NCI-H2107 (cell line): Measurements from ENCODE around the gene FGFRL1.
"Not testable (repeated sequence)": the region's sequence is repeated elsewhere in the genome, so short reads cannot be mapped to it uniquely, and the experiment has no call there.

Experiments
- DNase-seq: peaks from one replicate; lab custom pipeline; 2025; lab: John Stamatoyannopoulos, UW

Gene FGFRL1

DNA sequence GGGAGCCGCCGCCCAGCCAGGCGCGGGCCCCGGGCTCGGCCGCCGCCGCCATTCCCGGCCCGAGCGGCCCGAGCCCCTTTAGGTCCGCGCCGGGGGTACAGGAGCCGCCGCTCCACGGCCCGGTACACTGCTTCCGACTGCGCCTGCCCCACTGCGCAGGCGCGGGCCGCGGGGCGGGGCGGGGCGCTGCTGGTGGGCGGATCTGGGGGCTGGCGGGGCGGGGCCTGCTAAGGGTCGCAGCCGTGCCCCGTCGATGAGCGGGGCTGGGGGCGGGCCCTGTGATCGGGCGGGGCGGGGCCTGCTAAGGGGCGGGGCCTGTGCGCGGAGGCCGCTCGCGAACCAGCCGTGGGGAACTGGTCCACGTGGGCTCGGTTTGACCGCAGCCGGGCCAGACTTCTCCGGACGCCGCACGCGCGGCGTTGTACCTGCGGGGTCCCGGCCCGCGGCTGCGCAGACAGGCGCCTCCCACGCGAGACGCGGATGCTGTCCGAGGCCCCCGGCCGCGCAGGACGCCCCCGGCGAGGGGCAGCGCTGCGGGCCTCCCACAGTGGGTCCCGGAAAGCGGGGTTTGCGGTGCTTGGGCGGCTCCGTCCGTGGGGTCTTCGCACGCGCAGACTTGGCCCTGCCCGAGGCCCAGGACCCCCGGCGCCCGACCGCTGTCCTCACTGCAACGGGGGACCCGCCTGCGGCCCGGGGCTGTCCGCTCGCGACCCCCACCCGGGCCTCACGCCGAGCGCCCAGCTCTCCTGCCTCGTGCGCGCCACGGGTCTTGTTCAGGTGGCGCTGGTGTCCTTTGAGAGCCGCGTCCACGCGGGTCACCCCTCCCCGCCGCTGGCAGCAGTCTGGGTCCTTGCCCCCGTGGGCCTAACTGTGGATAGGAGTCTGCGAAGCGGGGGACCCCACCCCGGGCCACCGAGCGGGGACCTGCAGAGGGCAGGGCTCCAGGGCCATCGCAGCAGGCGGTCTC lies 37.7 kb upstream of the FGFRL1 start, which contains the start of gene DGKQ:
Gene DGKQ, minus strand, starts transcription at position 139 of the 967 bp plus-strand sequence. Its CDS starts 87 bp downstream, at position 52.
- DNase-seq: no peak

DNA sequence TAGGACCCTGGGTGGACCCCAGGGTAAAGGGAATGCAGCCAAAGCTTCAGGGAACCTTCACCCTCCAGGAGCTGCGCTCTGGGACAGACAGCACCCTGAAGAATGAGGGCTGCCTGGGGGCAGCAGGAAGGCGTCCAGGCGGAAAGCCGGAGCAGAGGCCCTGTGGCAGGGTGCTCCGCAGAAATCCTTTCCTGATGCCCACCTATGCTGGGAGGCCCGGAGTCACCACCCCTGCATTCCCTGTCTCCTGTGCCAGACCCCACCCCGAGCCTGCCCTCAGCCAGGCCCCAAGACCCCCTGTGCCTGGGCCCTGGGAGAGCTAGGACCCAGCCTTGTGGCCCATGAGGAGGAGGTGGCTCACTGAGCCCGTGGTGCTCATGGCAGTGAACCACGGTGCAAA lies 36.8 kb upstream of the FGFRL1 start:
- DNase-seq: no peak

DNA sequence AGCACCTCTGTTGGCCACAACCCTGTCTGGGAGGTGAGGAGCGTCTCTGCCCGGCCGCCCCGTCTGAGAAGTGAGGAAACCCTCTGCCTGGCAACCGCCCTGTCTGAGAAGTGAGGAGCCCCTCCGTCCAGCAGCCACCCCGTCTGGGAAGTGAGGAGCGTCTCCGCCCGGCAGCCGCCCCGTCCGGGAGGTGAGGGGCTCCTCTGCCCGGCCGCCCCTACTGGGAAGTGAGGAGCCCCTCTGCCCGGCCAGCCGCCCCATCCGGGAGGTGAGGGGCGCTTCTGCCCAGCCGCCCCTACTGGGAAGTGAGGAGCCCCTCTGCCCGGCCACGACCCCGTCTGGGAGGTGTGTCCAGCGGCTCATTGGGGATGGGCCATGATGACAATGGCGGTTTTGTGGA lies 35.4 kb upstream of the FGFRL1 start:
- DNase-seq: not testable (repeated sequence)

DNA sequence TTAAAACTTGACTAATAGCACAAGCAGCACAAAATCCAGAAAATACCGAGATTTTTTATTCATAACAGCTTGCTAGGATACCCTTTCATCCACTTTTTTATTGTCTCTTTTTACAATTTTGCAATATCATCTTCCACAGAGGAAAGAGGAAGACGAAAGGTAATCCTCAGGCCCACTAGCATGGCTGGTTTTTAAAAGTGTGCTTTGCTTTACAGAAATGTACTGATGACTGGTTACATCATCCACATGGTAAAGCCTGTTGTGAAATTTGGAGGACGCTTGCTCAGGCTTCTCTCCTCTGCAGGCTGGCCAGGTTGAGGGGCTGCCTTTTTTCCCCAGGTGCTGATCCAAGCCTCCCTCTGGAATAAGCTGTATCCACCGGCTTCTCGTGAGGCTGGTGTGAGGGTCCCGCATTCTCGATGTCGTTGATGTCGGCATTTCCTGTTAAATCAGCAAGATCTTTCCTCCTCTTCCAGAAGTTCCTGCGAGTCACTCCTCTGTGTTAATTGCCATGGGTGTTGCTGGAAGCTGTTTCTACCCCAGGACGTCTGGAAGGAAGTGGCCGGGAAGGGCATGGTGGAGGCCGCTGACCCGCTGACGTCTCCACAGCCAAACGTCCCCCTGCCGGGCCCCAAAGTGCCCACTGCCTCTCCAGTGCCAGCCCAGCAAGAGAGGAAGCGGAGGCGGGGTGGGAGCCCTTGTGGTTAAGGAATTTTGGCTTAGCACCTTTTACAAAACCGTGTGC lies 32.3 kb upstream of the FGFRL1 start:
- DNase-seq: no peak

DNA sequence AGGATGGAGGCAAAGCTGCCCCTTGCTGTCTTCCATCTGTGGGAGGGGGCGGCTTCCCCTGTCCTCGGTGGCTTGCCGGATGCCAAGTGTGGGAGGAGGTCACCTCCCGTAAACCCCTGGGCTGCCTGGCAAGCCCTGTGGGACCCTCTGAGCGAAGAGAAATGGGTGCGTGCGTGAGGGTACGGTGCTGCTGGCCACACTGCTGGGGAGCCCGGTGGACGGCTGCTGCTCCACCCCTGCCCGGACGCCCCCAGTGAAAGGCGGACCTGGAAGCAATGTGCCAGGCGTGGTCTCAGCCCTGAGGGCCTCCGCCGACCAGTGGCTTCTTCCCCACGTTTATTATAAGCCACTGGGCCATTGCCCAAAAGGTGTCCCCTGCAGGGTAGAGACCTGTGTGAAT lies 29.1 kb upstream of the FGFRL1 start:
- DNase-seq: no peak

DNA sequence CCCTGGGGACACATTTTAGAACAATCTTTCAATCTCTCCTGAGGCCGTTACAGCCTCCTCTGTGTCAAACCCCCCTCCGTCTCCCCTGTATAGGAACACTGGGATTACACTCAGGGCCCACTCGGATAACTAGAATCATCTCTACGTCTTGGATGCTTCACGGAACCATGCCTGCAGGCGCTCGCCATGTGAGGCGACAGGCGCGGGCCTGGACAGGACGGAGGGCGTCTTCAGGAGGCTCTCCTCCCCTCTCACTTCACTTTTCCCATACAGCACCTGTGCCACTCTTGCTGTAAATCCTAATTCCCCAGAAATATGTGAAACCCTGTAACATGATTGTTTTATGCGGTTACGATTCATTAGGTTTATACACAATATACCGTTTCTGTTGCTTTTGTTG lies 28.6 kb upstream of the FGFRL1 start:
- no peak for DNase-seq

DNA sequence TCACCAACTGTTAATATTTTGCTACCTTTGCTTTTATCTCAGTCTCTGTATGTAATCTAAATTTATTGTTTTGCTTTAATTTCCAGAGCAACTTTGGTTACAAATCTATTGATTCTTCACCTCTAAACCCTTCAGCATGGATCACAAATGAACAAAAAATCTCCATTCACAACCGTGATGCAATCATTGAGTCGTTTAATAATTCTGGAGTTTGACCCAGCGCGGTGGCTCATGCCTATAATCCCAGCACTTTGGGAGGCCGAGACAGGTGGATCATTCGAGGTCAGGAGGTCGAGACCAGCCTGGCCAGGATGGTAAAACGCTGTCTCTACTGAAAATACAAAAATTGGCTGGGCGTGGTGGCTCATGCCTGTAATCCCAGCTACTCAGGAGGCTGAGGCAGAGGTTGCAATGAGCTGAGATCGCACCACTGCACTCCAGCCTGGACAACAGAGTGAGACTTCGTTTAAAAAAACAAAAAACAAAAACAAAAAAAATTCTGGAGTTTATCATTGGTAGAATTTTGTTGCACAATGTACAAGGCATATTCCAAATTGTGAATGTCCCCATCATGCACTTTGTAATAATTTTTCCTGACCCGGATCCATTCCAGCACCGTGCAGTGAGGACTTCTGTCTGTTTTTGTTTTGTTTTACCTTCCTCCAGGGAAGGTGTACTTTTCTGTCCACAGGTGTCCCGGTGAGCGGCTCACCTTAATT lies 26.9 kb upstream of the FGFRL1 start:
- DNase-seq: no peak

DNA sequence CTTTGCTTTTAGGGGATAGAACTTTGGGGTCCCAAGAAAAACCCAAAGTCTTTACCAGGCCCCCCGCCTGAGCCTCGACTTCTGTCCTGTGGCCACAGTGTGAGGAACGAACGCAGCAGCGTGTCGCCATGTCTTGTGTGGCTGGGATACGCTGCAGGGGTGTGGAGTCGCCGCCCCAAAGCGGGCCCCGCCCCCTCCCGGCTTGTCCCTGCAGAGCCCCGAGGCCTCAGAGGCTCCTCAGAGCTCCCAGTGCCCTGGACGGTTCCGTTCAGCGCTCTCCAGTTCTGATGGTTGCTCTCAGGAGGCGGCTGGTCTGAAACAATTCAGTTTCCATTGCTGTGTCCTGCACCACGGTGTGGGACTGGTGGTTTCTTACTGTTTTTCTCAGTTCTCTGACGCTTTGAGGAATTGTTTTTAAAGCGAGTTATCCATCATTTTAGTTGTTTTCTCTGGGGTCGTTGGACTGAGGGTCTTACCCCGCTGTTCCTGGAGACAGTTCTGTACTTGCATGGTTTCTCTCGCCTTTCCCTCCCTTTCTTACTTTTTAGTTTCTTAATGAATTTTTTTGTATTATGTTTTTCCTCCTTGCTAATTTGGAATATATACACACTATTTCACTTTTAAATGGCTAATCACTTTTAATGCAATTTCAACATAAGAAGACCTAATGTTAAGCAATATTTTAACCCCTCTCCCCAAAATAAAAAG lies 26.1 kb upstream of the FGFRL1 start:
- no peak for DNase-seq

DNA sequence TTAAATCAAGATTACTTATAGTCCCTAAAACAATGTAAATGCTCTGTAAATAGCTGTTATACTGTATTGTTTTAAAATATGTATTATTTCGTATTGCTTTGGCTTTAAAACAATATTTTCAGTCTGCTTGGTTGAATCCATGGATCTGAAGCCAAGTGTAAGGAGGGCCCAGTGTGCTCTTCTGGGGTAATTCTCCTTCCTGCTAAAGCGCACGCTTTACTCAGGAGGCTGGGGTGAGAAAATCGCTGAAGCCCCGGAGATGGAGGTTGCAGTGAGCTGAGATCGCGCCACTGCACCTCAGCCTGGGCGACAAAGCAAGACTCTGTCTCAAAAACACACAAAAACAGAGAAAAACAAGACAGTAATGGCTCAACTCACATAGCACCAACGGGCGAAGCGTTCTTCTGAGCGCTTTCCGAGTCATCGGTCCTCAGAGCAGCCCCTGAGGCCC lies 25.0 kb upstream of the FGFRL1 start:
- no peak for DNase-seq

DNA sequence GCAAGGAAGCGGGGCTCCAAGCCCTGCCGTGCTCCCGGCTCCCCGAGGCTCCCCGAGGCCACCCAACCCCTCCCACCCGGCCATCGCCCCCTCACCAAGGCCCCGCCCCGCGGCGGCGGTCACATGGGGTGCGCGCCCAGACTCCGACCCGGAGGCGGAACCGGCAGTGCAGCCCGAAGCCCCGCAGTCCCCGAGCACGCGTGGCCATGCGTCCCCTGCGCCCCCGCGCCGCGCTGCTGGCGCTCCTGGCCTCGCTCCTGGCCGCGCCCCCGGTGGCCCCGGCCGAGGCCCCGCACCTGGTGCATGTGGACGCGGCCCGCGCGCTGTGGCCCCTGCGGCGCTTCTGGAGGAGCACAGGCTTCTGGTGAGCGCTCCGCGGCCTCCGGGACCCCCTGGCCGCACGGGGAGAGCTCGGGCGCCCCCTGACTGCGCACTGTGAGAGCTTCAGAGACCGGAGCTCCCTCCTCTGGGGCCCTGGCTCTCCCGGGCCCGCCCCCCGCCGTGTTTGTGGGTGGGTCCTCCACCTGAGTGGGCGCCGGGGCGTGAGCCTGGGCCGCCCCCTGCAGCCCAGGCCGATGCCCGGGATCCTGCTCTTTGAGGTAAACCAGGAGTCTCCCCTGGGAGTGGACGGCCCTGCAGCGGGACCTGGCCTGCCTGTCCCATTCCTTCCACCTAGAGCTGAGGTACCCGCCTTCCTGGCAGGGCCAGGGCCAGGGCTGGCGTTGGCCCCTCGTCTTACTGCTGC lies 24.4 kb upstream of the FGFRL1 start, which contains the start of gene IDUA:
Gene IDUA, plus strand, starts transcription at position 166 of the 745 bp plus-strand sequence. Its CDS starts 41 bp downstream, at position 207.
- no peak for DNase-seq

DNA sequence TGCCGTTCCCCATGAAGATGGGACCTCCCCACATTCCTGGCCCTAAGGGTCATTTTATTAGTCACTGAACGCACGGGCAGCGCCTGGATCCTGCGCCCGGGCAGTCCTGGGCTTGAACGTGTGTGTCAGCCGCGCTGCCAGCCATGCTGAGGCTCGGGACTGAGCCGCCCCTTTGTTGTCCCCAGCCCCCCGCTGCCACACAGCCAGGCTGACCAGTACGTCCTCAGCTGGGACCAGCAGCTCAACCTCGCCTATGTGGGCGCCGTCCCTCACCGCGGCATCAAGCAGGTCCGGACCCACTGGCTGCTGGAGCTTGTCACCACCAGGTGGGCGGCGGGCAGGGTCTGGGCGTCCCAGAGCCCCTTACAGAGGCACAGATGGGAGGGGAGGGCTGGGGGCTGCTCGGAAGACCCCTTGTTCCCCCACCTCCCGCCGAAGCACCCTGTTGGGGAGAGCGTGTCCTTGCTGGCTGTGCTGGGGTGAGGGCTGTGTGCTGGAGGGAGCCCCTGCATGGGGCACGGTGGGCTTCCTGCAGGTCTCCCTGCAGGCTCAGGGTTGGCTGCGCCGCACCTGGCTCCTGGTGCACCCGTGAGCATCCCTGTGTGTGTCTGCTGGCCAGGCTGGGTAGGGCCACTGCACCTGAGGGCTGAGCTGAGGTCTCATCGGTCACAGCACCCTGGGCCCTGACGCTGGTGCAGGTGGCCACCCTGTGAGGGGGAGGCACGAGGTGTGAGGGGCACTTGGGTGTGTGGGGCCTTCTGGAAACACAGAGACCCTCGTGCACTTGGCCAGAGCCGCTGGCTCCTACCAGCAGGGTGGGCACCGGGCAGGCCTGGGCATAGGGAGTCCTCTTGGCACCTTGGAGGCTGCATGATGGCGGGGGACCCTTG lies 23.6 kb upstream of the FGFRL1 start:
- no peak for DNase-seq

DNA sequence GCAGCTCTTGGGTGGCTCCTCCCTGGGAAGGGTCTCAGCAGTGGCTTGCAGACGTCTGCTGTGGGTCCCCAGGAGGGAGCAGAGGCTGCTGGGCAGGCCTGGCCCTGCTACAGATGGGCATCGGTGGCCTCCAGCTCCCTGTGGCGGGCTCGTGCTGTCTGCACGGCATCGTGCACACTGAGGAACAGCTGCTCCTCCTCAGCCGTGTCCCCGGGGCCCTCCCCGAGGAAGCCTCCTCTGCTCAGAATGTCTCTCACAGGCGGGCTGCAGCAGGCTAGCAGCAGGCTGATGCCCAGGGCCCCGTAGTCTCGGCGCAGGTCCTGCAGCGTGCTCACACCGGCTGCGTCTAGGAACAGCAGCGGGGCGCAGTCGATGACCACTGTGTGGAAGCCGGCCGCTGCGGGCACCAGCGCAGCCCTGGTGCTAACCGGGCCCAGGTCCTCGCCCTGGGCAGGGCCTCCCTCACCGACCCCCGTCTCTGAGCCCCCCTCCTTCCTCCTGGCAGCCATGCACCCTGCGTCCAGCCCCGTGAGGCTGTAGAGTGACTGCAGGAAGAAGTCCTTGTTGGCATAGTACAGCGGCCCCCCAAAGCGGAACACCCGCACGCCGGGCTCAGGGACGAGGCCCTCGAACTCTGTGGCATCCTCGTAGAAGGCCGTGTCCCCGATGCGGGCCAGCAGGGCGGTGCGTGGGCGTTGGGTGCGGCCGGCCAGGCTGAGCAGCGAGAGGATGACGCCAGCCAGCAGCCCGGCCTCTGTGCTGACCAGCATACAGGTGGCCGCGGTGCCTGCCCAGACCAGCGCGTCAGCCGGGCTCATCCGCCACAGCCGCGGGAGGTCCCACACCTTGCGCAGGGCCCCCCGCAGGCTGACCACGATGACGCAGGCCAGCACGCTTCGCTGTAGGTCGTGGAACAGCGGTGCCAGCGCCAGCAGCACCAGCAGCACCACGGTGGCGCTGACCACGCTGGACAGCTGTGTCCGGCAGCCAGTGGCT lies 22.4 kb upstream of the FGFRL1 start:
- DNase-seq: no peak

DNA sequence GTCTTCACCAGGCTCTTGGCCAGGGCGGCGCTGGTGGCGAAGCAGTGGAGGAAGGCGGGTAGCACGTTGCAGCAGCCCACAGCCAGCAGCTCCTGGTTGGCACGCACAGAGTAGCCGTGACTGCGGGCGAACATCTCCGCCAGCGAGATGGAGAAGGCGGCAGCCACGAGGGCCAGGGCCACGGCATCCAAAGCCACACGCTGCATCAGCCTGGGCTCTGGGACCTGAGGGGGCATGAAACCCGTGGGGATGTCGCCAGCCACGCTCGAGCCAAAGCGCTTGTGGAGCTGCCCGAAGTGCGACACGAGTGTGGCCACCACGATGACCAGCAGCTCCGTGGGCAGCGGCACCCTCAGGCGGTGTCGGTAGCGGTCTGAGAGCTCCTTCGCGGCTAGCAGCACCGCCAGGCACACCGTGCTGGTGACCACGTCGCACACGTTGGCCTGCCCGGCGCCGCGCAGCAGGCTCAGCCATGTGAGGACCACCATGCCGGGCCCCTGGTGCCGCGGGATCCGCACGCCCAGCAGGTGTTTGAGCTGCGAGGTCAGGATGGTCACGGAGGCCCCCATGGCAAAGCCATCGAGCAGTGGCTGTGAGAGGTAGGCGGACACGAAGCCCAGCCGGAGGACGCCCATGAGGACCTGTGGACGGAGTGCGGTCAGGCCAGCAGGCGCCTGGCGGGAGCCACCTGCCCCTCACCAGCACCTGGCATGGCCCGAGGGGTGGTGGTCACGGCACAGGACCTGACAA lies 21.5 kb upstream of the FGFRL1 start:
- no peak for DNase-seq

DNA sequence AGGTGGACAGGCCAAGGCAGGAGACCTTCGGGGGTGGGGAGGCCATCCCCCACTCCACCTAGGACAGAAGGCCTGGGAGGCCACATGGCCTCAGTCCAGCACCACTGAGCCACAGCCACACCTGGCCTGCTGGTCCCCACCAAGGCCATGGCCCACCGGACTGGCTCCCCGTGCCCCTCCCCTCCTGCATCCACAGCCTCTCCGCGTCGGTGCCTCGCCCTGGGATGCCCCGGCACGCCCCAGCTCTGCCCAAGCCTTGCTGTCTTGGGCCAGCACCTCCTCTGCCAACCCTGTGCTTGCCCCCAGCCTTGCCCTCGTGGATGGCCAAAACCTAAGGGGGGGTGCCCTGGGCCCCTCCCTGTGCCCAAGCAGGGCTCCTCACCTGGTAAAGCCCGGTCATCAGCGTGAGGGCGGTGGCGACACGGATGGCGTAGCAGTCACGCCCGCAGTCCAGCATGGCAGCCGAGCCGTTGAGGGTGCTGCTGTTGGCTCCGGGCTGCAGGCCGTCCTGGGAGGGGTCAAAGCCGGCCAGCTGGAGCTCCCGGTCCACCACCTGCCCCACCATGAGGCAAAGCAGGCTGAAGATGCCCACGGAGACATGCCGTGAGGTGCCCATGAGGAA lies 20.6 kb upstream of the FGFRL1 start:
- no peak for DNase-seq

DNA sequence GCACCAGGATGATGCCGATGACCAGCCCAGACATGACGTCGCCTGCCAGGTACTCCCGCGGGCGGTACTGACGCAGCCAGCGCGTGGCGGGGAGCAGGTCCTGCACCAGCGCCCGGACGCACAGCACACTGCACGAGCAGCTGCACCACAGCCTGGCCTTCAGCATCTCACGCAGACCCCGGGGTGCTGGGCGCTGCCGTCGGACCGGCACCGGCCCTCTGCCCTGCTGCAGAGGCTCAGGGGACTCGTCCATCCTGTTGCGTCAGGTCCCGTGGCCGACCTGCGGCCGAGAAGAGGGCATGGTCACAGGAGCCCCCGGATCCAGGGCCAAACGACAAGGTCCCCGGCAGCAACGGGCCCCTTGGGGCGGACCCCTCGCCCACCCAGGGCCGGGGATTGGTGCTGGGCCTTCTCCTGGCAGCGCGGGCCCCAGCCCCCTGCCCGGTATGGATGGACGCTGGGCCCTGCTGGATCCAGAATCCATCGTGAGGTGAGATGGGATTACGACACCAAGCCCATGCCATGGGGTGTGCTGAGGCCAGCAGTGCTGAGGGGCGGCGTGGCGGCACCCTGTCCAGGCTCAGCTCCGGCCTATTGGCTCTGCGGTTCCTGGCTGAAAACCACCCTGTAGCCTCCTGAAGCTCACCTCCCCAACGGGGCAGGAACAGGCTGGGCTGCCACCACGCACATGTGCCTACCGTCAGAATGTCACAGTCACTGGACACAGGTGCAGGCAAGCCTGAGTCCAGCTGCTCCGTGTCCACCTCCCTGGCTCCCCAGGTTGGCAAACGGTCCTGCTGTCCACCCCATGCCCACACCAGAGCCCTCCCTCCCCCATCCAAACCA lies 19.8 kb upstream of the FGFRL1 start:
- DNase-seq: no peak
